Neural progenitor cell (in vitro differentiated cells): ENCODE results near the gene KIF2C. TPM values are rescaled to one million over a fixed set of nuclear protein-coding genes. Genes with fewer than 3 reads are reported as not detected.
"Not testable (repeated sequence)": the region's sequence is repeated elsewhere in the genome, so short reads cannot be mapped to it uniquely, and the experiment has no call there.

Experiments
- DNase-seq: peaks from one replicate; pipeline ENCODE4 v3.0.0-alpha.2; 2016; ENCODE audit warnings: low spot score
- H2AFZ ChIP-seq: fragments of 200-600 bp; sonication (generic); replicated peaks from 2 replicates; pipeline ENCODE4 v1.6.1; 2016; ENCODE audit warnings: antibody characterized with exemption
- H3F3A ChIP-seq: fragments of 200-600 bp; sonication (generic); 2 replicates; pipeline ENCODE4 v1.6.1; 2016; ENCODE audit warnings: antibody characterized with exemption, low read depth
- H3K27ac ChIP-seq: fragments of 200-600 bp; sonication (generic); 2 replicates; pipeline ENCODE4 v1.5.1; 2016; ENCODE audit warnings: mild to moderate bottlenecking
- H3K27me3 ChIP-seq: fragments of 200-600 bp; sonication (generic); 2 replicates; pipeline ENCODE4 v1.6.1; 2016; ENCODE audit warnings: mild to moderate bottlenecking, moderate library complexity
- H3K36me3 ChIP-seq: fragments of 200-600 bp; sonication (generic); 2 replicates; pipeline ENCODE4 v1.5.1; 2016
- H3K4me1 ChIP-seq: fragments of 200-600 bp; sonication (generic); 2 replicates; pipeline ENCODE4 v1.6.1; 2016; ENCODE audit warnings: mixed run types
- H3K4me2 ChIP-seq: fragments of 200-600 bp; sonication (generic); 2 replicates; pipeline ENCODE4 v1.6.1; 2016
- H3K4me3 ChIP-seq: fragments of 200-600 bp; sonication (generic); 2 replicates; pipeline ENCODE4 v1.5.1; 2016
- H3K79me2 ChIP-seq: fragments of 200-600 bp; sonication (generic); 2 replicates; pipeline ENCODE4 v1.6.1; 2016; ENCODE audit warnings: low read depth
- H3K9ac ChIP-seq: fragments of 200-600 bp; sonication (generic); 2 replicates; pipeline ENCODE4 v1.6.1; 2016
- H3K9me3 ChIP-seq: fragments of 200-600 bp; sonication (generic); 2 replicates; pipeline ENCODE4 v1.5.1; 2016; ENCODE audit warnings: low read depth
- H4K20me1 ChIP-seq: fragments of 200-600 bp; sonication (generic); 2 replicates; pipeline ENCODE4 v1.6.1; 2016; ENCODE audit warnings: low read depth
- H3K27ac Mint-ChIP-seq: 3 replicates; pipeline ENCODE4 v1.8.0; 2021; ENCODE audit warnings: mixed read lengths
- H3K27me3 Mint-ChIP-seq: 2 replicates; pipeline ENCODE4 v1.8.0; 2022; ENCODE audit warnings: low read depth, mild to moderate bottlenecking, inconsistent platforms, moderate library complexity, mixed read lengths; ENCODE audit not compliant: insufficient read depth
- H3K36me3 Mint-ChIP-seq: 3 replicates; pipeline ENCODE4 v1.8.0; 2021; ENCODE audit warnings: mixed read lengths
- H3K4me1 Mint-ChIP-seq: 3 replicates; pipeline ENCODE4 v1.8.0; 2021; ENCODE audit warnings: mixed read lengths
- H3K4me3 Mint-ChIP-seq: 3 replicates; pipeline ENCODE4 v1.8.0; 2021; ENCODE audit warnings: mild to moderate bottlenecking, moderate library complexity, mixed read lengths
- H3K9me3 Mint-ChIP-seq: 3 replicates; pipeline ENCODE4 v1.8.0; 2020; ENCODE audit warnings: mixed read lengths
- CTCF ChIP-seq: fragments of 200-600 bp; sonication (generic); IDR thresholded peaks from 2 replicates; pipeline ENCODE4 v1.5.1; 2017; ENCODE audit warnings: antibody characterized with exemption, mild to moderate bottlenecking
- EZH2 ChIP-seq: fragments of 200-600 bp; sonication (generic); IDR thresholded peaks from 2 replicates; pipeline ENCODE4 v1.6.1; 2017; ENCODE audit warnings: antibody characterized with exemption, mild to moderate bottlenecking, moderate library complexity
- EZH2phosphoT487 ChIP-seq: fragments of 200-600 bp; sonication (generic); IDR thresholded peaks from 2 replicates; pipeline ENCODE4 v1.6.1; 2017; ENCODE audit warnings: antibody characterized with exemption
- total RNA-seq: library from RNA; depleted of rRNA; stranded (reverse); fragments of >200 nt; gene quantifications from 2 replicates; pipeline ENCODE4 v1.2.3, GENCODE V29; 2015; ENCODE audit warnings: low replicate concordance

KIF2C gene
- total RNA-seq, 1 donor from 2014 or later: 133 TPM

GRCh38 chr1:44811234-44811633, 71.6 kb downstream of the KIF2C start:
- H2AFZ ChIP-seq: no peak overlapping the region

GRCh38 chr1:44812822-44813543, 73.3 kb downstream of the KIF2C start:
- H3K4me1 ChIP-seq: peaks cover 39% of the 10 kb centered on the region
- H3K4me3 ChIP-seq: peak overlapping the region; percentile 25
- TF ChIP-seq EZH2: no peak
- TF ChIP-seq CTCF: no peak
- no peak for TF ChIP-seq EZH2phosphoT487
- H3K9me3 ChIP-seq: no peaks in the 10 kb centered on the region
- no peaks in the 10 kb centered on the region for H3K27me3 ChIP-seq
- no peaks in the 10 kb centered on the region for H3K79me2 ChIP-seq
- H3K4me1 Mint-ChIP-seq: peaks cover 53% of the 10 kb centered on the region
- H3K36me3 Mint-ChIP-seq: peaks cover 9% of the 10 kb centered on the region
- H3K9me3 Mint-ChIP-seq: peaks cover 5% of the 10 kb centered on the region
- H3K36me3 ChIP-seq: no peaks in the 10 kb centered on the region
- H3K4me2 ChIP-seq: peak overlapping the region; percentile 59
- no peak overlapping the region for H2AFZ ChIP-seq
- H3K27ac ChIP-seq: no peak overlapping the region
- no peak overlapping the region for H3K27ac Mint-ChIP-seq
- no peak overlapping the region for H3K9ac ChIP-seq
- peaks cover 11% of the 10 kb centered on the region for H3K27me3 Mint-ChIP-seq
- no peak overlapping the region for H3K4me3 Mint-ChIP-seq
- peaks cover 15% of the 10 kb centered on the region for H3F3A ChIP-seq
- DNase-seq: no peak
- H4K20me1 ChIP-seq: no peaks in the 10 kb centered on the region

More at GRCh38 chr1:44811234-44811633, 71.6 kb downstream of the KIF2C start:
- Mint-ChIP-seq H3K27ac (peak overlapping the region; percentile 35), H3K4me3 (peak overlapping the region; percentile 30), H3K9me3 (no peaks in the 10 kb centered on the region), H3K4me1 (peaks cover 63% of the 10 kb centered on the region), H3K36me3 (peaks cover 6% of the 10 kb centered on the region), H3K27me3 (peaks cover 22% of the 10 kb centered on the region)
- no peaks in the 10 kb centered on the region for H4K20me1 ChIP-seq
- H3K27ac ChIP-seq: no peak overlapping the region
- no peaks in the 10 kb centered on the region for H3K27me3 ChIP-seq
- no peaks in the 10 kb centered on the region for H3K9me3 ChIP-seq
- no peaks in the 10 kb centered on the region for H3K79me2 ChIP-seq
- H3K4me1 ChIP-seq: peaks cover 50% of the 10 kb centered on the region
- TF ChIP-seq EZH2phosphoT487 (no peak), EZH2 (no peak), CTCF (no peak)
- no peak overlapping the region for H3K4me3 ChIP-seq
- no peak overlapping the region for H3K4me2 ChIP-seq
- H3K36me3 ChIP-seq: no peaks in the 10 kb centered on the region
- H3K9ac ChIP-seq: no peak overlapping the region
- peaks cover 25% of the 10 kb centered on the region for H3F3A ChIP-seq
- peak; percentile 46 for DNase-seq

GRCh38 chr1:44815926-44816325, 76.3 kb downstream of the KIF2C start:
- H3K79me2 ChIP-seq, H3K27me3 ChIP-seq, H3K9me3 ChIP-seq, DNase-seq, H3K9ac ChIP-seq, H3K27ac ChIP-seq, H4K20me1 ChIP-seq, H3K27ac Mint-ChIP-seq, H3K4me3 ChIP-seq, H3K4me2 ChIP-seq, H2AFZ ChIP-seq, H3K36me3 Mint-ChIP-seq, H3K36me3 ChIP-seq, H3K9me3 Mint-ChIP-seq, H3K4me3 Mint-ChIP-seq: not testable (repeated sequence)
- Mint-ChIP-seq H3K27me3 (peaks cover 17% of the 10 kb centered on the region), H3K4me1 (peaks cover 49% of the 10 kb centered on the region)
- Histone ChIP-seq H3F3A (peaks cover 36% of the 10 kb centered on the region), H3K4me1 (peaks cover 27% of the 10 kb centered on the region)

- Mint-ChIP-seq H3K27ac (no peak overlapping the region), H3K4me1 (peaks cover 37% of the 10 kb centered on the region), H3K9me3 (peaks cover 11% of the 10 kb centered on the region), H3K4me3 (peak overlapping the region; percentile 47), H3K36me3 (peaks cover 9% of the 10 kb centered on the region), H3K27me3 (peaks cover 18% of the 10 kb centered on the region)
- Histone ChIP-seq H3K9ac (no peak overlapping the region), H2AFZ (no peak overlapping the region), H3K27ac (no peak overlapping the region), H3F3A (peaks cover 31% of the 10 kb centered on the region), H4K20me1 (no peaks in the 10 kb centered on the region), H3K79me2 (no peaks in the 10 kb centered on the region), H3K27me3 (no peaks in the 10 kb centered on the region), H3K4me1 (peaks cover 19% of the 10 kb centered on the region), H3K36me3 (no peaks in the 10 kb centered on the region), H3K4me3 (no peak overlapping the region), H3K9me3 (no peaks in the 10 kb centered on the region), H3K4me2 (no peak overlapping the region)
- TF ChIP-seq EZH2phosphoT487: no peak
- TF ChIP-seq EZH2: no peak
- TF ChIP-seq CTCF: no peak
- no peak for DNase-seq
Measured at GRCh38 chr1:44817307-44817706, 77.7 kb downstream of the KIF2C start.
